K562 (cell line): ENCODE results near the gene GAPVD1. TPM values are rescaled to one million over a fixed set of nuclear protein-coding genes. Genes with fewer than 3 reads are reported as not detected.

Experiments
- ADNP ChIP-seq: fragments of 200-800 bp; sonication (Bioruptor generic); IDR thresholded peaks from 2 replicates; pipeline ENCODE4 v1.6.1; 2016; ENCODE audit warnings: missing genetic modification characterization, missing compliant biosample characterization
- CXXC5 ChIP-seq: fragments of 250-450 bp; sonication (Bioruptor Pico); IDR thresholded peaks from 2 replicates; pipeline ENCODE4 v1.8.0; 2022; ENCODE audit warnings: inconsistent platforms, mild to moderate bottlenecking, moderate library complexity
- HDAC8 ChIP-seq: fragments of 450-650 bp; IDR thresholded peaks from 2 replicates; pipeline ENCODE4 v1.6.1; 2016; ENCODE audit warnings: mild to moderate bottlenecking, missing genetic modification characterization, moderate library complexity, missing compliant biosample characterization
- HLTF ChIP-seq: fragments of 450-650 bp; IDR thresholded peaks from 2 replicates; pipeline ENCODE4 v1.6.1; 2016
- ILK ChIP-seq: fragments of 450-650 bp; IDR thresholded peaks from 2 replicates; pipeline ENCODE4 v1.6.1; 2016; ENCODE audit warnings: missing genetic modification characterization, low read depth, mild to moderate bottlenecking, missing compliant biosample characterization, moderate library complexity, borderline replicate concordance
- KDM5B ChIP-seq: fragments of 200-600 bp; sonication (generic); IDR thresholded peaks from 2 replicates; pipeline ENCODE4 v1.6.1; 2012; ENCODE audit warnings: low read depth, mild to moderate bottlenecking, moderate library complexity, low read length, control low read depth, inconsistent platforms; ENCODE audit not compliant: insufficient replicate concordance
- MED1 ChIP-seq: sonication (generic); formaldehyde crosslinking; IDR thresholded peaks from 2 replicates; pipeline ENCODE4 v1.8.1; 2023; ENCODE audit warnings: missing genetic modification reagents, borderline replicate concordance
- NBN ChIP-seq: fragments of 450-650 bp; IDR thresholded peaks from 2 replicates; pipeline ENCODE4 v1.6.1; 2016; ENCODE audit warnings: low read depth, mild to moderate bottlenecking
- SMAD4 ChIP-seq: fragments of 250-450 bp; sonication (Bioruptor Pico); conservative IDR thresholded peaks from 2 replicates; pipeline ENCODE4 v1.8.0; 2021; ENCODE audit warnings: inconsistent platforms, mild to moderate bottlenecking, moderate library complexity
- SRSF9 ChIP-seq: fragments of 200-400 bp; formaldehyde crosslinking; IDR thresholded peaks from 2 replicates; pipeline ENCODE4 v1.6.1; 2017; ENCODE audit warnings: low read depth, low read length, borderline replicate concordance
- ZBTB2 ChIP-seq: fragments of 450-650 bp; IDR thresholded peaks from 2 replicates; pipeline ENCODE4 v1.6.1; 2016; ENCODE audit warnings: antibody characterized with exemption
- ZNF12 ChIP-seq: sonication (generic); formaldehyde crosslinking; IDR thresholded peaks from 2 replicates; pipeline ENCODE4 v1.4.0; 2020; ENCODE audit warnings: mild to moderate bottlenecking, missing genetic modification reagents
- ZNF23 ChIP-seq: fragments of 250-450 bp; sonication (Bioruptor Pico); IDR thresholded peaks from 2 replicates; pipeline ENCODE4 v1.4.0; 2020; ENCODE audit warnings: mild to moderate bottlenecking
- ZNF324 ChIP-seq: fragments of 250-450 bp; sonication (Bioruptor Pico); IDR thresholded peaks from 2 replicates; pipeline ENCODE4 v1.4.0; 2020; ENCODE audit warnings: mild to moderate bottlenecking
- ZNF830 ChIP-seq: fragments of 250-450 bp; sonication (Bioruptor Pico); IDR thresholded peaks from 2 replicates; pipeline ENCODE4 v1.5.0; 2021; ENCODE audit warnings: mild to moderate bottlenecking
- polyA plus RNA-seq, 8 experiments: library from polyadenylated mRNA; depleted of rRNA in 4 of 8; stranded (reverse) in 5 of 8; unstranded in 3 of 8; fragments of >200 nt; fragmentation: Nextera tagmentation in 2 of 8; fragmentation: Illumina TruSeq in 1 of 8; extraction: Ambion mirVana in 2 of 8; extraction: Trizol in 1 of 8; gene quantifications; 2 replicates each; pipeline versions ENCODE4 v1.2.1 to v1.2.3, GENCODE V29; 2011 to 2014; ENCODE audit warnings: inconsistent platforms in 1 of 8, missing spikeins in 1 of 8
- total RNA-seq, 7 experiments: library from RNA; depleted of rRNA in 6 of 7; stranded (reverse); fragments of >200 nt in 6 of 7; fragmentation: Illumina TruSeq in 2 of 7; extraction: Trizol in 2 of 7; gene quantifications; 2 replicates each; pipeline versions ENCODE4 v1.2.1 to v1.2.3, GENCODE V29; 2011 to 2021; ENCODE audit warnings: low replicate concordance in 1 of 7

Gene GAPVD1
- total and polyA plus RNA-seq, 9 of the 15 experiments (the other 6 are each of a cell fraction or from before 2014, with no cell fraction given), result 9.5 to 66.1 (median 45.5) TPM

GRCh38 chr9:125241863-125242739 is 19.5 kb upstream of the GAPVD1 start (continued):
- TF ChIP-seq ZNF12 (CRISPR knock-in tag), result peak; percentile 60; the same call in 1 of the 2 replicates
- TF ChIP-seq SMAD4, result peak; percentile 15; the same call in 1 of the 2 replicates
- TF ChIP-seq KDM5B, result peak; percentile 56
- TF ChIP-seq ILK (tag), result no peak; the same call in 1 of the 2 replicates
- TF ChIP-seq ADNP, result no peak
- no peak for TF ChIP-seq ZNF23 (CRISPR knock-in tag)
- no peak for TF ChIP-seq SRSF9
- no peak for TF ChIP-seq HLTF
- peak; percentile 9; the same call in 1 of the 2 replicates for TF ChIP-seq ZNF830
- TF ChIP-seq ZBTB2, result no peak
- no peak for TF ChIP-seq MED1 (CRISPR knock-in tag)
- 0 out of 2 replicates have a peak, but pooled peaks have one; percentile 8 for TF ChIP-seq ZNF324 (CRISPR knock-in tag)
- TF ChIP-seq CXXC5 (CRISPR knock-in tag), result peak; percentile 49
- no peak for TF ChIP-seq NBN
- peak; percentile 61; the same call in 1 of the 2 replicates for TF ChIP-seq HDAC8 (tag)
